Ovary (tissue), 3 donors: ENCODE data around the gene RFESD.

ENCODE experiments used
- CTCF ChIP-seq, 3 donors: fragments of 450-650 bp in 2 of 3; fragments of 200-600 bp in 1 of 3; IDR thresholded peaks; one replicate each; pipeline versions ENCODE4 v1.5.1 to v1.8.0; 2016 to 2022; ENCODE audit warnings: antibody characterized with exemption in 3 of 3, mild to moderate bottlenecking in 1 of 3
- POLR2A ChIP-seq: fragments of 450-650 bp; IDR thresholded peaks from one replicate; pipeline ENCODE4 v1.6.1; 2017; ENCODE audit warnings: antibody characterized with exemption, mild to moderate bottlenecking, moderate library complexity
- donor health status: DM: no; HTN: no; CAD: no.

DNA sequence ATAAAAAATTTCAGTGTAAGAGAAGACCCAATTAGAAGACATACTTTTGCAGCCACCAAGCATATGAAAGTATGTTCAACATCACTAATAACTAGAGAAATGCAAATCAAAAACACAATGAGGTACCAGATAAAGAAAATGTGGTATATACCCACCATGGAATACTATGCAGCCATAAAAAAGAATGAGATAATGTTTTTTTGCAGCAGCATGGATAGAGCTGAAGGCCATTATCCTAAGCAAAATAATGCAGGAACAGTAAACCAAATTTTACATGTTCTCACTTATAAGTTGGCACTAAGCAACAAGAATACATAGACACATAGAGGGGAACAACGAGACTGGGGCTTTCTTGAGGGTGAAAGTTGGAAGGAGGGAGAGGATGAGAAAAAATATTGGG lies 43.1 kb downstream of the RFESD start:
- TF ChIP-seq CTCF (IDR thresholded peaks at IDR 0.05), result no peak
- no peak for TF ChIP-seq POLR2A
